ENCODE measurements around the gene NUDT13. TPM values are rescaled to one million over a fixed set of nuclear protein-coding genes. Genes with fewer than 3 reads are reported as not detected.
A peak's percentile ranks its signal among the peaks of the same experiment; 100 is the strongest.

NUDT13 gene
- total and polyA plus RNA-seq, 2 donors (not counting 1 experiment from before 2014, with no cell fraction given), result 2.5 to 4.5 TPM

DNA sequence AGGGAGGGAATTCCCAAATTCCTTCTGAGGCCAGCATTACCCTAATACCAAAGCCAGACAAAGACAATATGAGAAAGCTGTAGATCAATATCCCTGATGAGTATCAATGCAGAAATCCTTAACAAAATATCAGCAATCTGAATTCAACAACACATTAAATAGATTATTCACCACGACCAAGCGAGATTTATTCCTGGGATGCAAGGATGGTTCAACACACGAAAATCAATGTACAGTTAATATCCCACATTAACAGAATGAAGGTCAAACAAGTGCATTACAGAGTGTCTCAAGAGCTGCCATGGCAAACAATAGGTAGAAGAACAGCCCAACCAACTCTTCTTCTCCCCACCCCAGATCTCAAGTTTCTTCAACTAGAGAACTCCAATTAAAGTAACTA is 51.4 kb downstream of the NUDT13 start:
- H3K27me3 Mint-ChIP-seq, result no peaks in the 10 kb centered on the region
- peak overlapping the region in 1 of 2 donors; percentile 2 for H3K27ac ChIP-seq (ENCODE audit: low read length in 2 of 2)
- ChIA-PET POLR2A (no interaction called here), CTCF (interaction anchor here (0.7 to 5.6 kb wide), 5 partner anchors 8 to 67 kb away, joined by 3 to 111 read pairs (median 3); partner anchors contain the start of gene P4HA1)
- H4K20me1 ChIP-seq (ENCODE audit: control insufficient read depth, insufficient read depth, low read length, poor library complexity, severe bottlenecking), result peaks cover 16% of the 10 kb centered on the region
- WGBS (ENCODE audit: insufficient coverage), result 94% methylated on average over 3 of the region's 3 CpGs
- no peak overlapping the region for H3K9ac ChIP-seq (ENCODE audit: low read length)
- H3K4me1 Mint-ChIP-seq, result peaks cover 43% of the 10 kb centered on the region
- no peak overlapping the region for H3K27ac Mint-ChIP-seq
- DNase-seq (no peak), ATAC-seq (ENCODE audit: low read depth) (no peak)
- intact Hi-C loops (cut with micrococcal nuclease), result no loop called here
- H3K4me3 Mint-ChIP-seq, result no peak overlapping the region
- no peak overlapping the region for H3K4me3 ChIP-seq (ENCODE audit: control extremely low read depth in 1 of 5, extremely low read depth in 1 of 5, insufficient read depth in 1 of 5, low read depth in 2 of 5, low read length in 4 of 5)
- no peaks in the 10 kb centered on the region for H3K27me3 ChIP-seq (replicated peaks in 1 of 4; ENCODE audit: control extremely low read depth in 1 of 4, control insufficient read depth in 3 of 4, insufficient read depth in 4 of 4, low read length in 3 of 4)
- no peaks in the 10 kb centered on the region for H3K9me3 Mint-ChIP-seq (ENCODE audit: insufficient read depth)
- peaks cover 1 to 9% of the 10 kb centered on the region in 2 donors for H3K4me1 ChIP-seq (ENCODE audit: control insufficient read depth in 2 of 2, insufficient read depth in 2 of 2, low read length in 2 of 2)
- no peak overlapping the region for H2AFZ ChIP-seq (ENCODE audit: insufficient read depth, low read depth, low read length, poor library complexity, severe bottlenecking)
- peaks cover 75% of the 10 kb centered on the region for H3K79me2 ChIP-seq (ENCODE audit: control insufficient read depth, insufficient read depth, low read length)
- no peaks in the 10 kb centered on the region for H3K9me3 ChIP-seq (ENCODE audit: control extremely low read depth in 1 of 3, control insufficient read depth in 2 of 3, insufficient read depth in 1 of 3, low read length in 2 of 3)
- H3K36me3 ChIP-seq (replicated peaks in 1 of 2; ENCODE audit: control extremely low read depth in 1 of 2, control insufficient read depth in 1 of 2, extremely low read depth in 1 of 2, insufficient read depth in 2 of 2, low read length in 1 of 2), result peaks cover 10 to 27% of the 10 kb centered on the region in 2 experiments
- no peak for TF ChIP-seq EZH2 (IDR thresholded peaks at IDR 0.05; ENCODE audit: borderline replicate concordance, insufficient read depth, low read depth, low read length, poor library complexity, severe bottlenecking)
- TF ChIP-seq, protein P1, sequence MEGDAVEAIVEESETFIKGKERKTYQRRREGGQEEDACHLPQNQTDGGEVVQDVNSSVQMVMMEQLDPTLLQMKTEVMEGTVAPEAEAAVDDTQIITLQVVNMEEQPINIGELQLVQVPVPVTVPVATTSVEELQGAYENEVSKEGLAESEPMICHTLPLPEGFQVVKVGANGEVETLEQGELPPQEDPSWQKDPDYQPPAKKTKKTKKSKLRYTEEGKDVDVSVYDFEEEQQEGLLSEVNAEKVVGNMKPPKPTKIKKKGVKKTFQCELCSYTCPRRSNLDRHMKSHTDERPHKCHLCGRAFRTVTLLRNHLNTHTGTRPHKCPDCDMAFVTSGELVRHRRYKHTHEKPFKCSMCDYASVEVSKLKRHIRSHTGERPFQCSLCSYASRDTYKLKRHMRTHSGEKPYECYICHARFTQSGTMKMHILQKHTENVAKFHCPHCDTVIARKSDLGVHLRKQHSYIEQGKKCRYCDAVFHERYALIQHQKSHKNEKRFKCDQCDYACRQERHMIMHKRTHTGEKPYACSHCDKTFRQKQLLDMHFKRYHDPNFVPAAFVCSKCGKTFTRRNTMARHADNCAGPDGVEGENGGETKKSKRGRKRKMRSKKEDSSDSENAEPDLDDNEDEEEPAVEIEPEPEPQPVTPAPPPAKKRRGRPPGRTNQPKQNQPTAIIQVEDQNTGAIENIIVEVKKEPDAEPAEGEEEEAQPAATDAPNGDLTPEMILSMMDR (IDR thresholded peaks at IDR 0.05), result no peak
- no peak overlapping the region for H3K4me2 ChIP-seq (replicated peaks; ENCODE audit: low read depth, low read length, poor library complexity, severe bottlenecking)

DNA sequence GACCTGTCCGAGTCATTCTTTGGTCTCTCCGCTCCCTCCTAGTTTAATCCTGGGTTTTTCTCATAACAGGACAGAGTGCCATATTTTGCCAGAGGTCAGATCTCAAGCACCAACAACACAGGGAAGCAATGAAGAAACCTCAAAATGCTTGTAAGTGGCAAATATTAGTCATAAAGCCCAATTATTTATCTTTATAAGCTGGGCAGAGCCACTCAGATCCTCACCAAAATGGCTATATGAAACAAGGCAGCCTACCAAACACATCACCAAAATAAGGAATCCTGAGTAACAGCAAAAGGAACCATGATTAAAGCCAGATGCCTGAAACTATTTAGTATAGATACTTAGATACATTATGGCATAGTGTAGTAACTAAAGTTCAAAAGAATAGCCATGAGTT is 52.8 kb downstream of the NUDT13 start:
- no peak for DNase-seq
- WGBS (ENCODE audit: insufficient coverage), result 100% methylated on average over 2 of the region's 2 CpGs
- Histone ChIP-seq H3K9me3 (ENCODE audit: control extremely low read depth in 1 of 3, control insufficient read depth in 2 of 3, insufficient read depth in 1 of 3, low read length in 2 of 3) (no peaks in the 10 kb centered on the region), H3K4me2 (replicated peaks; ENCODE audit: low read depth, low read length, poor library complexity, severe bottlenecking) (no peak overlapping the region), H3K9ac (ENCODE audit: low read length) (no peak overlapping the region), H3K27ac (ENCODE audit: low read length in 2 of 2) (no peak overlapping the region), H3K4me3 (ENCODE audit: control extremely low read depth in 1 of 5, extremely low read depth in 1 of 5, insufficient read depth in 1 of 5, low read depth in 2 of 5, low read length in 4 of 5) (no peak overlapping the region), H3K4me1 (ENCODE audit: control insufficient read depth in 2 of 2, insufficient read depth in 2 of 2, low read length in 2 of 2) (peaks cover 11 to 16% of the 10 kb centered on the region in 2 donors), H2AFZ (ENCODE audit: insufficient read depth, low read depth, low read length, poor library complexity, severe bottlenecking) (no peak overlapping the region), H3K79me2 (ENCODE audit: control insufficient read depth, insufficient read depth, low read length) (peaks cover 83% of the 10 kb centered on the region), H4K20me1 (ENCODE audit: control insufficient read depth, insufficient read depth, low read length, poor library complexity, severe bottlenecking) (peaks cover 16% of the 10 kb centered on the region), H3K27me3 (replicated peaks in 1 of 4; ENCODE audit: control extremely low read depth in 1 of 4, control insufficient read depth in 3 of 4, insufficient read depth in 4 of 4, low read length in 3 of 4) (no peaks in the 10 kb centered on the region), H3K36me3 (replicated peaks in 1 of 2; ENCODE audit: control extremely low read depth in 1 of 2, control insufficient read depth in 1 of 2, extremely low read depth in 1 of 2, insufficient read depth in 2 of 2, low read length in 1 of 2) (peaks cover 10 to 24% of the 10 kb centered on the region in 2 experiments)
- CTCF ChIA-PET, result interaction anchor here (0.7 to 1.0 kb wide), 5 partner anchors 9 to 67 kb away, joined by 3 to 6 read pairs (median 4); partner anchors contain the start of gene P4HA1
- no peak for ATAC-seq (ENCODE audit: low read depth)
- H3K27ac Mint-ChIP-seq, result no peak overlapping the region
- no peaks in the 10 kb centered on the region for H3K27me3 Mint-ChIP-seq
- POLR2A ChIA-PET, result no interaction called here
- no peaks in the 10 kb centered on the region for H3K9me3 Mint-ChIP-seq (ENCODE audit: insufficient read depth)
- no peak overlapping the region for H3K4me3 Mint-ChIP-seq
- H3K4me1 Mint-ChIP-seq, result peaks cover 56% of the 10 kb centered on the region
- TF ChIP-seq, protein P1 (IDR thresholded peaks at IDR 0.05), result no peak
- TF ChIP-seq EZH2 (IDR thresholded peaks at IDR 0.05; ENCODE audit: borderline replicate concordance, insufficient read depth, low read depth, low read length, poor library complexity, severe bottlenecking), result no peak
- intact Hi-C loops (cut with micrococcal nuclease), result no loop called here

All from B cell (primary cell).